ENCODE results near the gene C16orf78.

- TF ChIP-seq, protein P1, sequence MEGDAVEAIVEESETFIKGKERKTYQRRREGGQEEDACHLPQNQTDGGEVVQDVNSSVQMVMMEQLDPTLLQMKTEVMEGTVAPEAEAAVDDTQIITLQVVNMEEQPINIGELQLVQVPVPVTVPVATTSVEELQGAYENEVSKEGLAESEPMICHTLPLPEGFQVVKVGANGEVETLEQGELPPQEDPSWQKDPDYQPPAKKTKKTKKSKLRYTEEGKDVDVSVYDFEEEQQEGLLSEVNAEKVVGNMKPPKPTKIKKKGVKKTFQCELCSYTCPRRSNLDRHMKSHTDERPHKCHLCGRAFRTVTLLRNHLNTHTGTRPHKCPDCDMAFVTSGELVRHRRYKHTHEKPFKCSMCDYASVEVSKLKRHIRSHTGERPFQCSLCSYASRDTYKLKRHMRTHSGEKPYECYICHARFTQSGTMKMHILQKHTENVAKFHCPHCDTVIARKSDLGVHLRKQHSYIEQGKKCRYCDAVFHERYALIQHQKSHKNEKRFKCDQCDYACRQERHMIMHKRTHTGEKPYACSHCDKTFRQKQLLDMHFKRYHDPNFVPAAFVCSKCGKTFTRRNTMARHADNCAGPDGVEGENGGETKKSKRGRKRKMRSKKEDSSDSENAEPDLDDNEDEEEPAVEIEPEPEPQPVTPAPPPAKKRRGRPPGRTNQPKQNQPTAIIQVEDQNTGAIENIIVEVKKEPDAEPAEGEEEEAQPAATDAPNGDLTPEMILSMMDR (IDR thresholded peaks at IDR 0.05) = no peak
- TF ChIP-seq EZH2 (IDR thresholded peaks at IDR 0.05; ENCODE audit: borderline replicate concordance, insufficient read depth, low read depth, low read length, poor library complexity, severe bottlenecking) = no peak
Observed at GRCh38 chr16:49338611-49339265, 34.9 kb upstream of the C16orf78 start.

Measured in B cell (primary cell).